ENCODE data around the gene SRSF2.

GRCh38 chr17:76757256-76757655 lies 20.1 kb upstream of the SRSF2 start:
- TF ChIP-seq EZH2phosphoT487 (IDR thresholded peaks at IDR 0.05; ENCODE audit: insufficient read depth, low read depth) (no peak), EZH2 (IDR thresholded peaks at IDR 0.05; ENCODE audit: insufficient read depth, poor library complexity, severe bottlenecking) (no peak)
